Testis (tissue), 3 donors: ENCODE data around the gene COG8. TPM values are rescaled to one million over a fixed set of nuclear protein-coding genes. Genes with fewer than 3 reads are reported as not detected.

Experiments used
- DNase-seq: peaks from one replicate; pipeline ENCODE4 v3.0.0-alpha.2; 2019
- H3K27ac ChIP-seq, 2 donors: fragments of 200-600 bp; sonication (generic); one replicate each; pipeline ENCODE4 v1.5.1; 2019
- H3K27me3 ChIP-seq: fragments of 200-600 bp; sonication (generic); one replicate; pipeline ENCODE4 v1.5.1; 2019
- H3K36me3 ChIP-seq: fragments of 200-600 bp; sonication (generic); one replicate; pipeline ENCODE4 v1.5.1; 2017; ENCODE audit warnings: low read depth; ENCODE audit errors: missing control alignments
- H3K4me1 ChIP-seq: fragments of 200-600 bp; sonication (generic); one replicate; pipeline ENCODE4 v1.5.1; 2019
- H3K4me3 ChIP-seq, 2 donors: fragments of 200-600 bp; sonication (generic); one replicate each; pipeline ENCODE4 v1.5.1; 2017 to 2019
- H3K9me3 ChIP-seq: fragments of 200-600 bp; sonication (generic); one replicate; pipeline ENCODE4 v1.5.1; 2017
- CTCF ChIP-seq, 3 experiments: fragments of 450-650 bp in 2 of 3; fragments of 200-600 bp in 1 of 3; sonication (generic) in 1 of 3; IDR thresholded peaks; one replicate each; pipeline ENCODE4 v1.5.1; 2016 to 2019; ENCODE audit warnings: antibody characterized with exemption in 3 of 3, mild to moderate bottlenecking in 2 of 3, moderate library complexity in 1 of 3
- POLR2A ChIP-seq: fragments of 450-650 bp; IDR thresholded peaks from one replicate; pipeline ENCODE4 v1.6.1; 2017; ENCODE audit warnings: antibody characterized with exemption, mild to moderate bottlenecking, moderate library complexity
- WGBS, 2 donors: methylation state at CpG; one replicate each; pipeline ENCODE4 v1.1.5; 2018; 5-methylcytosine and 5-hydroxymethylcytosine counted together
- intact Hi-C: fragments of 100-400 bp; cut with DNase I; formaldehyde crosslinking; loops from one replicate; pipeline ENCODE4 v1.15.1; 2023; ENCODE audit warnings: low total_unique reads
- polyA plus RNA-seq: library from polyadenylated mRNA; stranded (reverse); fragments of 350-450 nt; fragmentation: Illumina TruSeq; extraction: RNeasy Lipid Tissue Mini Kit (QIAGEN cat#74804); gene quantifications from one replicate; pipeline ENCODE4 v1.2.3, GENCODE V29; 2014; ENCODE audit warnings: low read depth, low replicate concordance; ENCODE audit not compliant: insufficient read depth
- total RNA-seq, 2 donors: library from RNA; depleted of rRNA; stranded (reverse); fragments of >200 nt; gene quantifications; one replicate each; pipeline ENCODE4 v1.2.3, GENCODE V29; 2016

The COG8 gene
- total and polyA plus RNA-seq, 3 donors from 2014 or later = 74.1 to 96.6 (median 90.8) TPM

GRCh38 chr16:69349536-69349935 is 10.2 kb upstream of the COG8 start:
- H3K4me1 ChIP-seq = no peaks in the 10 kb centered on the region
- H3K4me3 ChIP-seq = no peak overlapping the region
- TF ChIP-seq POLR2A = no peak
- no peak for TF ChIP-seq CTCF (IDR thresholded peaks at IDR 0.05)
- DNase-seq = no peak
- H3K36me3 ChIP-seq = no peaks in the 10 kb centered on the region
- WGBS, 2 donors = 79 to 88% methylated on average over 10 of the region's 10 CpGs
- no peaks in the 10 kb centered on the region for H3K27me3 ChIP-seq
- intact Hi-C loops = no loop called here
- H3K27ac ChIP-seq = no peak overlapping the region
- no peaks in the 10 kb centered on the region for H3K9me3 ChIP-seq

GRCh38 chr16:69348222-69348621 is 8.9 kb upstream of the COG8 start:
- 90 to 96% methylated on average over 6 of the region's 6 CpGs for WGBS, 2 donors
- no peak for TF ChIP-seq POLR2A
- no peak for TF ChIP-seq CTCF (IDR thresholded peaks at IDR 0.05)
- intact Hi-C loops = no loop called here
- Histone ChIP-seq H3K27ac (no peak overlapping the region), H3K36me3 (no peaks in the 10 kb centered on the region), H3K4me3 (no peak overlapping the region), H3K9me3 (no peaks in the 10 kb centered on the region), H3K4me1 (no peaks in the 10 kb centered on the region), H3K27me3 (no peaks in the 10 kb centered on the region)
- no peak for DNase-seq

- no peak for TF ChIP-seq POLR2A
- no peak for TF ChIP-seq CTCF (IDR thresholded peaks at IDR 0.05)
- Histone ChIP-seq H3K36me3 (no peaks in the 10 kb centered on the region), H3K27ac (no peak overlapping the region), H3K4me1 (no peaks in the 10 kb centered on the region), H3K9me3 (no peaks in the 10 kb centered on the region), H3K4me3 (no peak overlapping the region), H3K27me3 (no peaks in the 10 kb centered on the region)
- intact Hi-C loops = no loop called here
- 88 to 89% methylated on average over 6 of the region's 6 CpGs for WGBS, 2 donors
- DNase-seq = no peak
Observed at GRCh38 chr16:69346683-69347082, 7.3 kb upstream of the COG8 start.

- Histone ChIP-seq H3K36me3 (no peaks in the 10 kb centered on the region), H3K4me3 (no peak overlapping the region)
Observed at GRCh38 chr16:69345923-69346322, 6.6 kb upstream of the COG8 start.

More at GRCh38 chr16:69345923-69346322, 6.6 kb upstream of the COG8 start:
- DNase-seq = no peak
- TF ChIP-seq CTCF (IDR thresholded peaks at IDR 0.05) (no peak), POLR2A (no peak)
- no peaks in the 10 kb centered on the region for H3K4me1 ChIP-seq
- H3K27ac ChIP-seq = no peak overlapping the region
- intact Hi-C loops = no loop called here
- no peaks in the 10 kb centered on the region for H3K9me3 ChIP-seq
- 78 to 84% methylated on average over 4 of the region's 4 CpGs for WGBS, 2 donors
- no peaks in the 10 kb centered on the region for H3K27me3 ChIP-seq
